Fibroblast of lung (primary cell): ENCODE results near the gene EGFL8. TPM values are rescaled to one million over a fixed set of nuclear protein-coding genes. Genes with fewer than 3 reads are reported as not detected.

Source experiments
- DNase-seq, 2 donors: peaks; one replicate each; pipeline versions ENCODE4 v3.0.0 to v3.0.0-alpha.2; 2010; ENCODE audit warnings: low read depth in 2 of 2
- H2AFZ ChIP-seq: 2 replicates; pipeline ENCODE4 v1.5.1; 2012; ENCODE audit warnings: low read length, control low read depth, inconsistent platforms
- H3K27ac ChIP-seq: 2 replicates; pipeline ENCODE4 v1.5.1; 2011; ENCODE audit warnings: low read length, control low read depth; ENCODE audit not compliant: insufficient read depth
- H3K27me3 ChIP-seq: 2 replicates; pipeline ENCODE4 v1.5.1; 2011; ENCODE audit warnings: mild to moderate bottlenecking, low read length; ENCODE audit not compliant: control insufficient read depth, insufficient read depth
- H3K36me3 ChIP-seq: 2 replicates; pipeline ENCODE4 v1.5.1; 2011; ENCODE audit warnings: low read length; ENCODE audit not compliant: control insufficient read depth, insufficient read depth
- H3K4me1 ChIP-seq: 2 replicates; pipeline ENCODE4 v1.5.1; 2011; ENCODE audit warnings: low read length; ENCODE audit not compliant: control insufficient read depth, insufficient read depth; ENCODE audit errors: extremely low read depth
- H3K4me2 ChIP-seq: 2 replicates; pipeline ENCODE4 v1.5.1; 2011; ENCODE audit warnings: low read length, control low read depth; ENCODE audit not compliant: insufficient read depth; ENCODE audit errors: extremely low read depth
- H3K4me3 ChIP-seq, 4 experiments: fragments of 200-600 bp in 1 of 4; sonication (generic) in 1 of 4; replicated peaks in 1 of 4; 2 replicates each; pipeline ENCODE4 v1.5.1; 2011 to 2016; ENCODE audit warnings: low read length in 4 of 4, low read depth in 3 of 4, mild to moderate bottlenecking in 3 of 4, control low read depth in 2 of 4, inconsistent platforms in 1 of 4, mixed read lengths in 1 of 4; ENCODE audit not compliant: insufficient read depth in 1 of 4; ENCODE audit errors: control extremely low read depth in 1 of 4
- H3K79me2 ChIP-seq: 2 replicates; pipeline ENCODE4 v1.5.1; 2012; ENCODE audit warnings: mild to moderate bottlenecking, low read length, inconsistent platforms; ENCODE audit not compliant: control insufficient read depth, insufficient read depth
- H3K9ac ChIP-seq: 2 replicates; pipeline ENCODE4 v1.5.1; 2011; ENCODE audit warnings: mild to moderate bottlenecking, low read length, control low read depth; ENCODE audit not compliant: insufficient read depth
- H3K9me3 ChIP-seq: 2 replicates; pipeline ENCODE4 v1.5.1; 2012; ENCODE audit warnings: low read depth, low read length; ENCODE audit not compliant: control insufficient read depth, insufficient read depth
- H4K20me1 ChIP-seq: 2 replicates; pipeline ENCODE4 v1.5.1; 2011; ENCODE audit warnings: low read length; ENCODE audit not compliant: control insufficient read depth, insufficient read depth; ENCODE audit errors: extremely low read depth
- EZH2 ChIP-seq: IDR thresholded peaks from 2 replicates; pipeline ENCODE4 v1.5.1; 2012; ENCODE audit warnings: low read length, control low read depth, mild to moderate bottlenecking; ENCODE audit errors: missing control alignments
- polyA plus RNA-seq, 2 donors: library from polyadenylated mRNA; depleted of rRNA in 1 of 2; stranded (reverse) in 1 of 2; unstranded in 1 of 2; fragments of >200 nt; gene quantifications; 2 replicates each; pipeline ENCODE4 v1.2.1, GENCODE V29; 2011 to 2012; ENCODE audit warnings: missing spikeins in 1 of 2
- total RNA-seq: library from RNA; depleted of rRNA; stranded (reverse); fragments of >200 nt; gene quantifications from 2 replicates; pipeline ENCODE4 v1.2.1, GENCODE V29; 2014
- TF ChIP-seq, protein P1 (sequence below), 2 donors: IDR thresholded peaks in 1 of 2; conservative IDR thresholded peaks in 1 of 2; 1 replicate in 1 of 2; 2 replicates in 1 of 2; pipeline ENCODE4 v1.5.1; 2011 to 2012; ENCODE audit warnings: low read length in 2 of 2, control low read depth in 1 of 2, inconsistent platforms in 1 of 2, low read depth in 1 of 2, mild to moderate bottlenecking in 1 of 2

The EGFL8 gene
- total and polyA plus RNA-seq, 2 donors (not counting 1 experiment from before 2014, with no cell fraction given), result 0.99 to 2.3 TPM

DNA sequence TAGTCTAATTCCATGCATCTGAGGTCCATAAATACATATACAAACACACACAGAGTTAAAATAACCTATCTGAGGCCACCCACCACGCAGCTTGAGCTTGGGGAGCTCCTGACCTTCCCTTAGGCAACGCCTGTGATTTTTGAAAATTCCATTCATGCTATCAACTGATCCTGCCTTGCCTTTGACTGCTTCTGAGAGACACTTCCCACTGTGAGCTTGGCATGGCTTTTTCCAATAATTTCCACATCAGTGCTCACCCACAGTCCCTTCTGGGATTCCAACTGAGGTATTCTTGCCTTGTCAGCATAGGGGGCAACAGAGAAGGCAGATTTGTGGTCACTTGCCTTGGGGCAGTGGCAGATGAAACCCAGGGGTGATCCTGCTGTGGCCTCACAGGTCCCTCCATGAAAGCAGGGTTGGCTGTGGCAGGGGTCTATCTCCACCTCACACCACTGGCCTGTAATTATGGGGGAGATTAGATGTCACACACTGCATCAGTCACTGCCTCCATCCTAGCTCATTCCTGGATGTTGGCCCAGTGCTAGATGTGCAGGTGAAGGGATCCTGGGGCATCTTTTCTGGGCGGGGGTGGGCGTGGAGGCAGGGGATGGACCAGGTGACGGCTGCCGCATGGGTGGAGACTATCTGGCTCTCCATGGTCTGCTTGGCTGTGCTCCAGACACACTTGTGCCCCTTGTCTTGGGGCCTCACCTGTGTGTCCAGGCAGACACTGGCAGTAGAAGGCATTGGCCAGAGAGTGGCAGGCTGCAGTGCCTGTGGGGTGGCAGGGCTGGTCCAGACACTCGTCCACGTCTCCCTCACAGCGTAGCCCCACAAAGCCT lies 39.3 kb downstream of the EGFL8 start:
- TF ChIP-seq, protein P1, sequence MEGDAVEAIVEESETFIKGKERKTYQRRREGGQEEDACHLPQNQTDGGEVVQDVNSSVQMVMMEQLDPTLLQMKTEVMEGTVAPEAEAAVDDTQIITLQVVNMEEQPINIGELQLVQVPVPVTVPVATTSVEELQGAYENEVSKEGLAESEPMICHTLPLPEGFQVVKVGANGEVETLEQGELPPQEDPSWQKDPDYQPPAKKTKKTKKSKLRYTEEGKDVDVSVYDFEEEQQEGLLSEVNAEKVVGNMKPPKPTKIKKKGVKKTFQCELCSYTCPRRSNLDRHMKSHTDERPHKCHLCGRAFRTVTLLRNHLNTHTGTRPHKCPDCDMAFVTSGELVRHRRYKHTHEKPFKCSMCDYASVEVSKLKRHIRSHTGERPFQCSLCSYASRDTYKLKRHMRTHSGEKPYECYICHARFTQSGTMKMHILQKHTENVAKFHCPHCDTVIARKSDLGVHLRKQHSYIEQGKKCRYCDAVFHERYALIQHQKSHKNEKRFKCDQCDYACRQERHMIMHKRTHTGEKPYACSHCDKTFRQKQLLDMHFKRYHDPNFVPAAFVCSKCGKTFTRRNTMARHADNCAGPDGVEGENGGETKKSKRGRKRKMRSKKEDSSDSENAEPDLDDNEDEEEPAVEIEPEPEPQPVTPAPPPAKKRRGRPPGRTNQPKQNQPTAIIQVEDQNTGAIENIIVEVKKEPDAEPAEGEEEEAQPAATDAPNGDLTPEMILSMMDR (conservative IDR thresholded peaks at IDR 0.05 in 1 of 2, IDR thresholded peaks at IDR 0.05 in 1 of 2; ENCODE audit: low read depth in 1 of 2, low read length in 2 of 2), result no peak
- no peak for TF ChIP-seq EZH2
- H3K79me2 ChIP-seq, result no peaks in the 10 kb centered on the region
- no peaks in the 10 kb centered on the region for H4K20me1 ChIP-seq
- no peak for DNase-seq
- no peak overlapping the region for H3K27ac ChIP-seq
- no peaks in the 10 kb centered on the region for H3K9me3 ChIP-seq
- no peak overlapping the region for H3K9ac ChIP-seq
- H2AFZ ChIP-seq, result no peak overlapping the region
- H3K4me3 ChIP-seq, result no peak overlapping the region
- peaks cover 9% of the 10 kb centered on the region for H3K27me3 ChIP-seq
- H3K4me1 ChIP-seq, result no peaks in the 10 kb centered on the region
- no peak overlapping the region for H3K4me2 ChIP-seq
- no peaks in the 10 kb centered on the region for H3K36me3 ChIP-seq

DNA sequence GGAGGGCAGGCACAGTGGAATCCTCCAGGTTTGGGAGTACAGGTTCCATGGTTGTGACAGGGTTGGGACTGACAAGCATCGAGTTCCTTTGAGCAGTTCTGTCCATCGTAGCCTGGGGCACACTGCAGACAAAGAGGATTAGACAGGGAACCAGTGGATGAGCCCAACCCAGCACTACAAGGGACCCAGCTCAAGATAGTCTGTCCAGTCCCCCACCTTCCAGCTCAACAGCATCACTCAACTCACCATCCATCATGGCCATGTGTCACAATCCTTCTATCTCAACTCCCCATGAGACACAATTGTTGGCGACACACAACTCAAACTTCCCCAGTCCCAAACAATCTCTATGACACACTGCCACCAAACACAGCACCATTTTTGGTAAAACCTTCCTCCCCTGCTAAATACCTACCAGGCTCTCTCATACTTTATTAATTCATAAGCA lies 39.9 kb downstream of the EGFL8 start:
- Histone ChIP-seq H3K4me3 (no peak overlapping the region), H3K36me3 (no peaks in the 10 kb centered on the region), H3K4me1 (no peaks in the 10 kb centered on the region), H3K27me3 (peaks cover 9% of the 10 kb centered on the region), H2AFZ (no peak overlapping the region), H3K27ac (no peak overlapping the region), H4K20me1 (no peaks in the 10 kb centered on the region), H3K9ac (no peak overlapping the region), H3K9me3 (no peaks in the 10 kb centered on the region), H3K4me2 (no peak overlapping the region), H3K79me2 (no peaks in the 10 kb centered on the region)
- no peak for DNase-seq
- TF ChIP-seq EZH2, result no peak
- TF ChIP-seq, protein P1 (conservative IDR thresholded peaks at IDR 0.05 in 1 of 2, IDR thresholded peaks at IDR 0.05 in 1 of 2; ENCODE audit: low read depth in 1 of 2, low read length in 2 of 2), result no peak

DNA sequence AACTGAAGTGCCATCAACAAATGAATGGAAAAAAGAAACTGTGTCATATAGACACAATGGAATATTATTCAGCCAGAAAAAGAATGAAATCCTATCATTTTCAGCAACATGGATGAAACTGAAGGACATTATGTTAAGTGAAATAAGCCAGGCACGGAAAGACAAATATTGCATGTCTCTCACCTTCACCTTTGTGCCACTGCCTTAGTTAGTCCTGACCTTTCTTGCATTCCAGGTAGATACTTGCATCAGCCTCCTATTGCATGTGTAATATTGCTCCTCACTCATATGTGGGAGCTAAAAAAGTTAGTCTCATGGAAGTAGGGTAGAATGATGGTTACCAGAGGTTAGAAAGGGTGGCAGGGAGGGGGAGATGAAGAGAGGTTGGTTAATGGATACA lies 44.6 kb downstream of the EGFL8 start:
- no peak overlapping the region for H3K4me3 ChIP-seq
- H2AFZ ChIP-seq, result no peak overlapping the region
- no peaks in the 10 kb centered on the region for H3K4me1 ChIP-seq
- no peaks in the 10 kb centered on the region for H3K36me3 ChIP-seq
- H3K27ac ChIP-seq, result no peak overlapping the region
- H3K9me3 ChIP-seq, result no peaks in the 10 kb centered on the region
- TF ChIP-seq, protein P1 (conservative IDR thresholded peaks at IDR 0.05 in 1 of 2, IDR thresholded peaks at IDR 0.05 in 1 of 2; ENCODE audit: low read depth in 1 of 2, low read length in 2 of 2), result no peak
- TF ChIP-seq EZH2, result no peak
- no peak overlapping the region for H3K4me2 ChIP-seq
- H3K79me2 ChIP-seq, result no peaks in the 10 kb centered on the region
- H3K27me3 ChIP-seq, result no peaks in the 10 kb centered on the region
- no peak for DNase-seq
- H3K9ac ChIP-seq, result no peak overlapping the region
- H4K20me1 ChIP-seq, result no peaks in the 10 kb centered on the region
